HepG2 (cell line): Measurements from ENCODE around the gene RPEL1. TPM values are rescaled to one million over a fixed set of nuclear protein-coding genes. Genes with fewer than 3 reads are reported as not detected.

Experiments used
- ATAC-seq: fragments of 200-7000 bp; cut with Tn5 transposase; 3 replicates; pipeline ENCODE4 v1.9.1; 2020; ENCODE audit warnings: mild to moderate bottlenecking, moderate library complexity
- BruUV-seq: library from RNA; stranded (reverse); fragments of 400-500 nt; replicated peaks from 2 replicates; lab custom pipeline; 2021; lab: Mats Ljungman, UMichigan
- CTCF ChIA-PET: fragments of 300-600 bp; formaldehyde crosslinking; extraction: SDS; loops from one replicate; lab custom pipeline; 2021; ENCODE audit warnings: low total read pairs, inconsistent platforms, low intra/inter-chr PET ratio; lab: Yijun Ruan, JAX
- POLR2A ChIA-PET: fragments of 350-600 bp; sonication (Branson Sonifier 250); formaldehyde crosslinking; loops from one replicate; lab custom pipeline; 2020; ENCODE audit warnings: antibody characterized with exemption, inconsistent platforms; lab: Yijun Ruan, JAX
- DNase-seq: peaks from one replicate; pipeline ENCODE4 v3.0.0-alpha.2; 2015; ENCODE audit warnings: low spot score
- FAIRE-seq: peaks from 3 replicates; lab custom pipeline; 2011; peaks lifted over from hg19 to GRCh38; lab: Jason Lieb, UNC
- H2AFZ ChIP-seq: one replicate; pipeline ENCODE4 v1.6.1; 2011; ENCODE audit warnings: low read length, inconsistent platforms
- H3K27ac ChIP-seq: fragments of 300-600 bp; 3 replicates; pipeline ENCODE4 v1.8.0; 2011; ENCODE audit warnings: mixed run types, mild to moderate bottlenecking, mixed read lengths, low read length, inconsistent platforms; ENCODE audit not compliant: insufficient read depth; ENCODE audit errors: extremely low read length
- H3K27me3 ChIP-seq, 2 experiments: fragments of 200-600 bp in 1 of 2; 2 replicates in 1 of 2; 3 replicates in 1 of 2; pipeline versions ENCODE4 v1.6.0 to v1.8.0; 2011; ENCODE audit warnings: low read length in 2 of 2, mild to moderate bottlenecking in 2 of 2, moderate library complexity in 2 of 2, inconsistent platforms in 1 of 2; ENCODE audit not compliant: insufficient read depth in 2 of 2, control insufficient read depth in 1 of 2
- H3K36me3 ChIP-seq, 2 experiments: fragments of 200-600 bp in 1 of 2; replicated peaks in 1 of 2; 2 replicates in 1 of 2; 3 replicates in 1 of 2; pipeline versions ENCODE4 v1.5.1 to v1.8.0; 2011; ENCODE audit warnings: low read length in 2 of 2, inconsistent platforms in 1 of 2; ENCODE audit not compliant: insufficient read depth in 2 of 2, control insufficient read depth in 1 of 2
- H3K4me1 ChIP-seq: 2 replicates; pipeline ENCODE4 v1.5.1; 2012; ENCODE audit warnings: low read length, inconsistent platforms; ENCODE audit not compliant: insufficient read depth
- H3K4me2 ChIP-seq: 2 replicates; pipeline ENCODE4 v1.6.0; 2011; ENCODE audit warnings: low read depth, low read length, inconsistent platforms
- H3K4me3 ChIP-seq, 3 experiments: fragments of 200-600 bp in 1 of 3; sonication (generic), shearing (Covaris generic) in 1 of 3; replicated peaks in 1 of 3; 2 replicates each; pipeline ENCODE4 v1.5.1; 2011 to 2016; ENCODE audit warnings: low read length in 3 of 3, inconsistent platforms in 2 of 3, low read depth in 2 of 3, mild to moderate bottlenecking in 2 of 3, control low read depth in 1 of 3, mixed read lengths in 1 of 3; ENCODE audit not compliant: insufficient read depth in 1 of 3
- H3K79me2 ChIP-seq: one replicate; pipeline ENCODE4 v1.6.1; 2011; ENCODE audit warnings: low read length, inconsistent platforms; ENCODE audit not compliant: insufficient read depth
- H3K9ac ChIP-seq: 2 replicates; pipeline ENCODE4 v1.6.0; 2011; ENCODE audit warnings: mild to moderate bottlenecking, low read depth, low read length, inconsistent platforms; ENCODE audit not compliant: insufficient read depth
- H3K9me3 ChIP-seq: 2 replicates; pipeline ENCODE4 v1.5.1; 2012; ENCODE audit warnings: mild to moderate bottlenecking, low read length
- H4K20me1 ChIP-seq: 2 replicates; pipeline ENCODE4 v1.6.0; 2011; ENCODE audit warnings: inconsistent platforms, mild to moderate bottlenecking, low read length, moderate library complexity; ENCODE audit not compliant: insufficient read depth
- FOSL2 ChIP-seq: sonication (generic); formaldehyde crosslinking; IDR thresholded peaks from 2 replicates; pipeline ENCODE4 v1.4.0; 2020; ENCODE audit warnings: missing genetic modification reagents
- KLF15 ChIP-seq: sonication (generic); formaldehyde crosslinking; IDR thresholded peaks from 2 replicates; pipeline ENCODE4 v1.8.1; 2023; ENCODE audit warnings: borderline replicate concordance, mild to moderate bottlenecking, inconsistent platforms, missing genetic modification reagents, mixed read lengths
- RARG ChIP-seq: sonication (generic); formaldehyde crosslinking; IDR thresholded peaks from 2 replicates; pipeline ENCODE4 v1.4.0; 2020; ENCODE audit warnings: low read depth, mild to moderate bottlenecking, missing genetic modification reagents
- ZFYVE20 ChIP-seq: sonication (generic); formaldehyde crosslinking; IDR thresholded peaks from 2 replicates; pipeline ENCODE4 v1.8.0; 2023; ENCODE audit warnings: low read depth, mild to moderate bottlenecking, moderate library complexity, missing genetic modification reagents, borderline replicate concordance
- ZMAT5 ChIP-seq: sonication (generic); formaldehyde crosslinking; IDR thresholded peaks from 2 replicates; pipeline ENCODE4 v1.5.0; 2020; ENCODE audit warnings: mild to moderate bottlenecking, low read depth, missing genetic modification reagents, borderline replicate concordance
- ZNF513 ChIP-seq: sonication (generic); formaldehyde crosslinking; conservative IDR thresholded peaks from 2 replicates; pipeline ENCODE4 v1.5.0; 2020; ENCODE audit warnings: missing genetic modification reagents
- WGBS: methylation state at CpG from one replicate; pipeline ENCODE4 v1.1.6; 2017; ENCODE audit warnings: low lambda C conversion rate; 5-methylcytosine and 5-hydroxymethylcytosine counted together
- in situ Hi-C: cut with HindIII; loops from 2 replicates; pipeline ENCODE4 v1.10.0; 2017; ENCODE audit warnings: low pct_unique_long_range_greater_than_20kb; ENCODE audit not compliant: extremely low pct_ligation_motif_present
- intact Hi-C: fragments of 100-400 bp; cut with micrococcal nuclease; formaldehyde crosslinking; loops from one replicate; pipeline ENCODE4 v1.10.0; 2022; ENCODE audit not compliant: unreplicated experiment
- polyA plus RNA-seq, 8 experiments: library from polyadenylated mRNA; depleted of rRNA in 3 of 8; stranded (reverse) in 7 of 8; unstranded in 1 of 8; fragments of >200 nt; fragmentation: Illumina TruSeq in 4 of 8; extraction: Trizol in 4 of 8; gene quantifications; 2 replicates each; pipeline versions ENCODE4 v1.2.1 to v1.2.3, GENCODE V29; 2011 to 2016; ENCODE audit warnings: low read depth in 4 of 8, missing spikeins in 1 of 8, mixed read lengths in 1 of 8; ENCODE audit not compliant: insufficient read depth in 1 of 8
- total RNA-seq, 5 experiments: library from RNA; depleted of rRNA; stranded (reverse); fragments of >200 nt; fragmentation: Illumina TruSeq; extraction: Trizol; gene quantifications; 2 replicates each; pipeline ENCODE4 v1.2.3, GENCODE V29; 2016; ENCODE audit warnings: low read depth in 1 of 5

Gene RPEL1
- total and polyA plus RNA-seq, 2 of the 13 experiments (the other 11 are each of a cell fraction or from before 2014, with no cell fraction given), result 0.04 to 0.07 TPM

DNA sequence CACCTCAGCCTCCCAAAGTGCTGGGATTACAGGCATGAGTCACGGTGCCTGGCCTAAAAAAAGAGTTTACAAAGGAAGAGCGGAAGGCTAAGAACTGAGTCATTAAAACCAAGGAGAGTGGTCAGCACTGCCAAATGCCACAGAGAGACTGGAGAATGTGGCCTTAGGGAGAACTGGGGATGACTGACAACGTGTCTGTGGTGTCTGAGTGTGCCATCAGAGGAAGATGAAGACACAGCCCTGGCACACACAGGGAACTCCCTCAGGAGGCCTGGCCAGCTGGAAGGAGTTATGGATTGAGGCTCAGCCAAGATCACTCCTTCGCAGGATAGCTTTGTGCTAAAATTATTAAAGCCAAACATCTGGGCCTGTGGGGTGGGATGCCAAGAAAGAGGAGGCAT is 27.4 kb downstream of the RPEL1 start:
- intact Hi-C loops (no loop called here), in situ Hi-C loops (no loop called here)
- H3K4me1 ChIP-seq, result peaks cover 14% of the 10 kb centered on the region; the same call in 1 of the 2 replicates
- BruUV-seq, result no TSS peak
- no peaks in the 10 kb centered on the region for H4K20me1 ChIP-seq
- no peak overlapping the region for H3K4me3 ChIP-seq
- no peak overlapping the region for H3K27ac ChIP-seq
- no peak overlapping the region for H3K4me2 ChIP-seq
- TF ChIP-seq KLF15 (CRISPR knock-in tag) (no peak), ZFYVE20 (CRISPR knock-in tag) (no peak), FOSL2 (CRISPR knock-in tag) (peak; percentile 32; the same call in 1 of the 2 replicates), ZNF513 (no peak), ZMAT5 (CRISPR knock-in tag) (no peak), RARG (CRISPR knock-in tag) (no peak)
- FAIRE-seq (no peak), DNase-seq (no peak), ATAC-seq (no peak)
- 32% methylated on average over 4 of the region's 4 CpGs for WGBS
- no peaks in the 10 kb centered on the region for H3K79me2 ChIP-seq
- H2AFZ ChIP-seq, result no peak overlapping the region
- POLR2A ChIA-PET, result no interaction called here
- H3K27me3 ChIP-seq, result peaks cover 10 to 33% of the 10 kb centered on the region in 2 experiments; a peak in 4 of 5 replicates
- H3K9me3 ChIP-seq, result no peaks in the 10 kb centered on the region
- CTCF ChIA-PET, result no interaction called here
- H3K36me3 ChIP-seq, result no peaks in the 10 kb centered on the region
- H3K9ac ChIP-seq, result no peak overlapping the region
